DOHH2 (cell line): ENCODE measurements around the gene CAMSAP1.

Experiments
- CTCF ChIP-seq: fragments of 200-600 bp; sonication (generic); IDR thresholded peaks from one replicate; pipeline ENCODE4 v1.5.1; 2014; ENCODE audit warnings: antibody characterized with exemption, mild to moderate bottlenecking, low read depth, low read length; ENCODE audit not compliant: poor library complexity, severe bottlenecking
- EZH2phosphoT487 ChIP-seq: fragments of 200-600 bp; sonication (generic); IDR thresholded peaks from 2 replicates; pipeline ENCODE4 v1.6.1; 2017; ENCODE audit warnings: borderline replicate concordance, mild to moderate bottlenecking, antibody characterized with exemption, low read length, moderate library complexity, mixed read lengths

GRCh38 chr9:135908093-135908753 is 877 bp upstream of the CAMSAP1 start:
- TF ChIP-seq CTCF (no peak), EZH2phosphoT487 (no peak)
